HEK293T (cell line): ENCODE data around the gene NTMT1.

ENCODE experiments used
- CTCF ChIA-PET: fragments of 350-600 bp; formaldehyde crosslinking; extraction: SDS; loops from one replicate; lab custom pipeline; 2021; ENCODE audit warnings: antibody characterized with exemption, inconsistent platforms; lab: Yijun Ruan, JAX
- POLR2A ChIA-PET: fragments of 350-600 bp; formaldehyde crosslinking; extraction: SDS; loops from one replicate; lab custom pipeline; 2020; ENCODE audit warnings: antibody characterized with exemption, inconsistent platforms; lab: Yijun Ruan, JAX
- DNase-seq: peaks from one replicate; pipeline ENCODE4 v3.0.0; 2012; ENCODE audit warnings: mixed read lengths; ENCODE audit errors: extremely low spot score
- ARNT ChIP-seq: fragments of 450-650 bp; IDR thresholded peaks from 2 replicates; pipeline ENCODE4 v1.6.1; 2017; ENCODE audit warnings: mild to moderate bottlenecking
- BHLHE40 ChIP-seq: fragments of 450-650 bp; IDR thresholded peaks from 2 replicates; pipeline ENCODE4 v1.6.1; 2016; ENCODE audit warnings: mild to moderate bottlenecking, moderate library complexity, borderline replicate concordance
- CTBP1 ChIP-seq: fragments of 450-650 bp; IDR thresholded peaks from 2 replicates; pipeline ENCODE4 v1.6.1; 2016; ENCODE audit warnings: borderline replicate concordance
- ELF4 ChIP-seq: fragments of 450-650 bp; IDR thresholded peaks from 2 replicates; pipeline ENCODE4 v1.6.1; 2017; ENCODE audit warnings: antibody characterized with exemption
- FOXA1 ChIP-seq: fragments of 450-650 bp; IDR thresholded peaks from 2 replicates; pipeline ENCODE4 v1.6.1; 2016; ENCODE audit warnings: mild to moderate bottlenecking
- FOXK2 ChIP-seq: fragments of 450-650 bp; IDR thresholded peaks from 2 replicates; pipeline ENCODE4 v1.6.1; 2016; ENCODE audit warnings: mild to moderate bottlenecking
- FOXM1 ChIP-seq: fragments of 450-650 bp; IDR thresholded peaks from 2 replicates; pipeline ENCODE4 v1.6.1; 2017; ENCODE audit warnings: mild to moderate bottlenecking, borderline replicate concordance
- HDGF ChIP-seq: fragments of 450-650 bp; IDR thresholded peaks from 2 replicates; pipeline ENCODE4 v1.6.1; 2017; ENCODE audit warnings: antibody characterized with exemption, borderline replicate concordance
- L3MBTL2 ChIP-seq: fragments of 450-650 bp; conservative IDR thresholded peaks from 2 replicates; pipeline ENCODE4 v1.6.1; 2016; ENCODE audit warnings: mild to moderate bottlenecking
- LEF1 ChIP-seq: fragments of 450-650 bp; IDR thresholded peaks from 2 replicates; pipeline ENCODE4 v1.6.1; 2017; ENCODE audit warnings: mild to moderate bottlenecking, borderline replicate concordance
- NFRKB ChIP-seq: fragments of 450-650 bp; IDR thresholded peaks from 2 replicates; pipeline ENCODE4 v1.6.1; 2016; ENCODE audit warnings: mild to moderate bottlenecking, moderate library complexity
- PKNOX1 ChIP-seq: fragments of 450-650 bp; IDR thresholded peaks from 2 replicates; pipeline ENCODE4 v1.6.1; 2016
- SP1 ChIP-seq: fragments of 450-650 bp; IDR thresholded peaks from 2 replicates; pipeline ENCODE4 v1.6.1; 2017
- SUZ12 ChIP-seq: fragments of 450-650 bp; IDR thresholded peaks from 2 replicates; pipeline ENCODE4 v1.6.1; 2016; ENCODE audit warnings: mild to moderate bottlenecking
- ZNF384 ChIP-seq: fragments of 450-650 bp; IDR thresholded peaks from 2 replicates; pipeline ENCODE4 v1.6.1; 2016

The NTMT1 gene

DNA sequence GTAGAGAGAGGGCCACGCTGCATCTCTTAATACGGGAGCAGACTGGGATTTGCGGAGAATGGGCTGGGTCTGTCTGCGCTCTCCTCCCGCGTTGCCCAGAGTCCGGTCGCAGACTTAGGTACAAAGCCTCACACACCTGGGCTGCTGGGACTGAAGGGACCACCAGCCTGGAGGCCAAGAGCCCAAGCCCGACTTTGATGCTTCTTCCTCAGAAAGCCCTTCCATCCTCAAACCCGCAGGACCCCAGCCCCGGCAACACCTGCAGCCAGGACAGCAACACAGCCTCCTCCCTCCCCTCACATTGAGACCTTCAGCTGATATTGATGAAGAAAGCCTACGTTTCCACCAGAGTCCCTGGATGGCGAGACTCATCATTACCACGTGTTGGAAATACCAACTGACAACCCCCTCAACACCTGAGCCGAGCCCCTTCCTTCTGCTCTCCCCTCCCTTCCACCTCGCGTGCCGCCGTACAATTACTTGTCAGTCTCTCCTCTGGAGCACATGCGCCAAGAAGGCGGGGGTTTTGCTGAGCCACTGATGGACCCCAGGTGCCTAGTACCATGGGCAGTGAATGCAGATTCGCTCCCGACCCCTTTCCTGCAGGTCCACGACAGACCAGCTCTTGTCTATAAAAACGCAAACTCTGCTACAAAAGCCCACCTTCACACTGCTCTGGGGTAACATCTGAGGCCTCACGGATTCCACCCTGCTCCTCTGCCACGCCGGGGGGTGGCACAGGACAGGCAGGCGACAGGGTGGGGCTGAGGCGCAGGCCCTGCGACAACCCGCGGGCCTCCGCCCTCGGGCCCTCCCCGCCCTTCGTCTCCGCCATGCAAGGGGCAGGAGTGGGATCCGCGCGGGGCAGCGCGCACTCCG lies 15.1 kb downstream of the NTMT1 start:
- POLR2A ChIA-PET: interaction anchor here (1.3 to 1.4 kb wide), 2 partner anchors 20 to 149 kb away, joined by 3 to 4 read pairs; partner anchors contain the start of gene C9orf50
- no peak for DNase-seq
- TF ChIP-seq CTBP1 (no peak), ARNT (peak; percentile 65), ELF4 (no peak), HDGF (no peak), FOXA1 (no peak), ZNF384 (no peak)
- CTCF ChIA-PET: interaction anchor here (2.0 kb wide), 1 partner anchor 143 kb away, joined by 8 read pairs; no protein-coding TSS in a partner anchor

DNA sequence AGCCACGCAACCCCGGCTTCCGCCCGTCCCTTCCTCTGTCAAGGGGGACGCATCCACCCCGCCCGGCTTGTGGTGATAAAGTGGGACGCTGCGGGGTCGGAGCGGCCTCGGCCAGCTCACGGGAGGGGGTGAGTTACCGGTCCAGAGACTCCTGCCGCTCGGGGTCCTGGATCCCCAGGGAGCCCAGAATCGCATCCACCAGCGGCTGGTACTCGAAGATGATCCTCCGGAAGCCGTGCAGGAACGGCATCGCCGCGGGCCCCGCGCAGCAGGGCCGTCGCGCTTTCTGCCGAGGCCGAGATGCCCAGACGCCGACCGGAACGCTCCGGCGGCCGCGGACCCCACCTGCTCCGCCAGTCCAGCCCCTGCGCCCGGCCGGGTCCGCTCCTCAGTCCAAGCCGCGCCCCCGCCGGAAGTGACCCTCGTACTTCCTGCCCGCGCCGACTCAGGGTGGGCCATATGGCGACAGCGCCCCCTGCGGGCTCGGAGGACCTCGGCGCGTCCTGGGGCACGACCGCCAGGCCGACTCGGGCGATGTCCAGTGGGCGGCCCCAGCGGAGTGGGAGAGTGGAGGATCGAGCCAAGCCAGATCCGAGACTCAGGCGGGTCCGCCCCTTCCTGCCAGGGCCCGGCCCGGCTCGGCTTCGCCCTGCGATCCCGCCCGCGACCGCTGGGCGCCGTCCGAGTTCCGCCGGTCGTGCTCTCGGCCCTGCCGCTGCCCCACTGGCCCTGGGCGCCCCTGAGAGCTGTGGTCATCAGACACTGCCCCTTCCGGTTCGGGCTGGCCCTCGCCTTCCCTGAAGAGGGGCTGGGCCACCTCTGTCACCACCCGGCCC lies 16.0 kb downstream of the NTMT1 start, which contains the start of gene ASB6:
Gene ASB6, minus strand, starts transcription at position 402 of the 836 bp plus-strand sequence. Its CDS starts 152 bp downstream, at position 250.
- ChIA-PET CTCF (interaction anchor here (0.7 to 1.0 kb wide), 5 partner anchors 9 to 141 kb away, joined by 3 to 7 read pairs (median 5); no protein-coding TSS in a partner anchor), POLR2A (interaction anchor here (1.0 kb wide), 1 partner anchor 17 kb away, joined by 3 read pairs; no protein-coding TSS in a partner anchor)
- peak; percentile 99 for DNase-seq
- TF ChIP-seq FOXM1: no peak; the same call in 1 of the 2 replicates
- TF ChIP-seq BHLHE40: no peak
- no peak for TF ChIP-seq ARNT
- no peak for TF ChIP-seq PKNOX1
- TF ChIP-seq CTBP1: no peak
- no peak for TF ChIP-seq L3MBTL2
- no peak for TF ChIP-seq SUZ12
- no peak for TF ChIP-seq FOXA1
- no peak for TF ChIP-seq NFRKB
- no peak for TF ChIP-seq LEF1
- TF ChIP-seq ELF4: no peak
- no peak for TF ChIP-seq ZNF384
- no peak for TF ChIP-seq SP1
- TF ChIP-seq FOXK2: no peak
- no peak for TF ChIP-seq HDGF

DNA sequence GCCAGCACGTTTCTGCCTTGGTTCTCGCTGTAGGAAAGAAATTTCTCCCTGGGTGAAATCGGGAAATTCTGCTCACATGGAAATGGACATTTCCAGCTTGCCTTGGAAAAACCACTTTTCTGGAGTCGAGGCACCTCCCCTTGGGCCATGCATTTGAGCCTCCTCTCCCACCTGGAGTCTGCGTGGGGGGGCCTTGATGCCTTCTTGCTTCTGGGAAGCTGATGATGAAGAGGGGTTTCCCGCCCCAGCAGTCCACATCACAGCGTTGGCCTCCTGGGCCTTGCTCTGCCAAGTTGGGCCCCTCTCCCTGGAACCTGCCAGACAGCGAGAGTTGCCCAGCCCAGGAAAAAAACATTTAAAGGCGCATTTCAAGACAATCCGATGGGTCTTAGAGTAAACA lies 17.7 kb downstream of the NTMT1 start:
- TF ChIP-seq BHLHE40 (no peak), HDGF (no peak)
- no peak for DNase-seq
- ChIA-PET POLR2A (no interaction called here), CTCF (no interaction called here)

DNA sequence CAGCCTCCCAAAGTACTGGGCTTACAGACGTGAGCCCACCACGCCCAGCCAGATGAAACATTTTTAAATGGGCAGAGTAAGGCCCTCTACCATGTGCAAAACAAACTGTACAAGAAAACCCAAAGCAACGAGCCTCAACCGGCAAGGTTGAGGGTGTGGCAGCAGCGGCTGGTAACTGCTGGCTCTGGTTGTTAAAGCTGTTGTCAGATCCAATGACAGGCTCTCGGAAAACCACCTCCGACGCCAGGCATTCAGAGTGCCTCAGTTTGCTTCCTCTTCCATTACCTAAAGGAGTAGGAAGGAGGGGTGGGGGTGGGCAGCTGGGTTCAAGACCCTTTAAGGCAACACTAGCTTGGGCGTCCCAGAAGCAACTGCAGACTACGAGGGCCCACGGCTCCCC lies 18.4 kb downstream of the NTMT1 start:
- no peak for DNase-seq
- no peak for TF ChIP-seq ELF4
- TF ChIP-seq HDGF: no peak
- ChIA-PET CTCF (no interaction called here), POLR2A (no interaction called here)

GRCh38 chr9:129644902-129645301 lies 18.9 kb downstream of the NTMT1 start:
- no peak for DNase-seq
- POLR2A ChIA-PET: no interaction called here
- CTCF ChIA-PET: no interaction called here
- TF ChIP-seq ZNF384: no peak

GRCh38 chr9:129646252-129646651 lies 20.3 kb downstream of the NTMT1 start:
- no peak for TF ChIP-seq HDGF
- CTCF ChIA-PET: interaction anchor here (0.6 kb wide), 1 partner anchor 1620 kb away, joined by 4 read pairs; no protein-coding TSS in a partner anchor
- POLR2A ChIA-PET: no interaction called here
- DNase-seq: no peak

- POLR2A ChIA-PET: no interaction called here
- TF ChIP-seq BHLHE40 (no peak), ELF4 (no peak), NFRKB (no peak)
- CTCF ChIA-PET: interaction anchor here (0.6 kb wide), 1 partner anchor 1620 kb away, joined by 4 read pairs; no protein-coding TSS in a partner anchor
- DNase-seq: no peak
These were observed 20.7 kb downstream of the NTMT1 start for GRCh38 chr9:129646654-129647053.

- ChIA-PET CTCF (no interaction called here), POLR2A (no interaction called here)
- DNase-seq: no peak
- no peak for TF ChIP-seq LEF1
- TF ChIP-seq HDGF: no peak
- TF ChIP-seq NFRKB: no peak
- TF ChIP-seq SUZ12: no peak
These were observed 21.7 kb downstream of the NTMT1 start for GRCh38 chr9:129647635-129648034.
